Activated naive CD8-positive, alpha-beta T cell (primary cell): ENCODE data around the gene UGCG.

Source experiments
- H3K27ac Mint-ChIP-seq: one replicate; pipeline ENCODE4 v1.8.0; 2021; ENCODE audit warnings: mixed read lengths
- H3K27me3 Mint-ChIP-seq: one replicate; pipeline ENCODE4 v1.8.0; 2021; ENCODE audit warnings: mixed read lengths
- H3K36me3 Mint-ChIP-seq: one replicate; pipeline ENCODE4 v1.8.0; 2021; ENCODE audit warnings: mixed read lengths
- H3K4me1 Mint-ChIP-seq: one replicate; pipeline ENCODE4 v1.8.0; 2021; ENCODE audit warnings: low read depth, mixed read lengths
- H3K4me3 Mint-ChIP-seq: one replicate; pipeline ENCODE4 v1.8.0; 2021; ENCODE audit warnings: mild to moderate bottlenecking, mixed read lengths
- H3K9me3 Mint-ChIP-seq: one replicate; pipeline ENCODE4 v1.8.0; 2021; ENCODE audit warnings: low read depth, mixed read lengths

Gene UGCG

DNA sequence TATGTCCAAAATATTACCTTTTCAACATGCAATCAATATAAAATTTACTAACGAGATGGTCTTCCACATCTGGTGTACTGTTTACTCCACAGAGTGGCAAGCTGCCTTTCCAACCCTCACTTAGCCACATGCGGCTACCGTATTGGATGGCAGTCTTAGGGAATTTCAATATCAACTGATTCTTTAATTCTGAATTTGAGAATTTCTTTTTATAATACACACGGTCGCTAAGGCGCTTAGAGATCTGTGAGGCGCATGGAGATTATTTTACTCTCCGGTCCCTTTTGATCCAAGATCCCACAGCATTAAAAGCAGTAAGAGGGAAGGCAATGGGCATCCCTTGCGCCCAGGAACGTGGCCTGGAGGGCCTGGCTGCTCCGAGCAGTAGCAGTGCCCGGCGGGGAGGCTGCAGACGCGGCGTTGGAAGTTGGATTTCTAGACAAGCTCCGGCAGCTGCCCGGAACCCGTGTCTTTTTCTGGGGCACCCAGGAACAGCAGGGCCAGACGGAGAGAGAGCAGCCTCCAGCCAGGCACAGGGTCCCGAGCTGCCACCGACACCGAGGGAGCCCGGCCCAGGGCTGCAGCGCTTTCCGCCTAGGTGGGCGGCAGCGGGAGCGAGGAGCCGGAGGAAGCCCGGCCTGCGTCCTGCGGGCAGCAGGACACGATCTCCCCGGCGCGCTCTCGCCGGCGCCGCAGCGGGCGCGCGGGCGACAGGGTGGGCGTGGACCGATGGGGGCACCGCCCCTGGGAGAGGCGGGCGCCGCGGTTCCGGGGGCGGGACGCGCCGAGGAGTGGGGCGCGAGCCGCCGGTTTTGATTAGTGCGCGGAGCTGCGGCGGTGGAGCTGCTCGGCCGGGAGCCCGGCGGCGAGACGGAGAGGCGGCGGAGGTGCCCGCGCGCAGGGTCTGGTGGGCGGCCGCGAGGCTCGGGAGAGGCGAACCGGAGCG is at the start of gene UGCG:
TSS of gene UGCG (plus strand) at position 819 of the 946 bp plus-strand sequence. CDS start 402 bp downstream, outside the sequence.
- H3K27ac Mint-ChIP-seq, result peak within 1 kb of the TSS; percentile 95
- H3K9me3 Mint-ChIP-seq, result no peaks in the 10 kb centered on the region
- H3K27me3 Mint-ChIP-seq, result no peaks in the 10 kb centered on the region
- no peaks in the 10 kb centered on the region for H3K36me3 Mint-ChIP-seq
- H3K4me1 Mint-ChIP-seq, result peaks cover 25% of the 10 kb centered on the region
- H3K4me3 Mint-ChIP-seq, result peak within 1 kb of the TSS; percentile 95

DNA sequence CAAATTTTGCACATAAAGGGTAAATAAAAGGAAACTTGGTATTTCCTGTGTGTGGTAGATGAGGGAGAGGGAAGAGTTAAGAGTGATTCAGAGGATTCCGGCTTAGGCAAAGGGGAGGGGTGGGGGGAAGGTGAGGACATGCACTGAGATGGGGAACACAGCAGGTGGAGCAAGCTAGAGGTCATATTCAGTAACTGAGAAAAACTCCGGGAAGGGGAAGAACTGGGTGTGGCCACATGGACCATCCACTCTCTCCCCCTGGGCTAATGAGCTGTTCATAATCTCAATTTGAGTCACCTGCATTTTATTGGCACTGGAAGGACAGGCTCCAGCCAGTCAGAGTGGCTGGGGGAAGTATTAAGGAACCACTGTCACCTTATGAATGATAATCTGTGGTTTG is 45.1 kb upstream of the UGCG start:
- H3K27me3 Mint-ChIP-seq, result no peaks in the 10 kb centered on the region
- no peaks in the 10 kb centered on the region for H3K9me3 Mint-ChIP-seq
- no peak overlapping the region for H3K27ac Mint-ChIP-seq
- H3K36me3 Mint-ChIP-seq, result no peaks in the 10 kb centered on the region
- no peak overlapping the region for H3K4me3 Mint-ChIP-seq
- peaks cover 2% of the 10 kb centered on the region for H3K4me1 Mint-ChIP-seq

DNA sequence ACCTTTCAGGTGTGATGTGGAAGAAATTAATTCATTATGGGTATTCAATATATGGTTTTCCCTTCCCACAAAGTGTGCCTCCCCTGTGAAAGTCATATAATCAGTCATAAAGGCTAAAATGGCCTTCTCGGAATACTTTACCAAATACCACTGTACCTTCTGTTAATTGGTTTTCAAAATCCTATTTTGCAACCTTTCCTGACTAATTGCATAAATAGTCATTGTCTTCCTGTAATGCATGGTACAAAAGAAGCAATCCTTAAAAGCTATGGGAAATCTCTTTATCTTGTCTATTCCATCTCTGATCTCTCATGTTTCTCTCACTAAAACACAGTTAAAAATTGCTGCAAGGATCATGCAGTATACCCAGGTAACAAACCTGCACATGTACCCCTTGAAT is 44.3 kb upstream of the UGCG start:
- Mint-ChIP-seq H3K27me3 (no peaks in the 10 kb centered on the region), H3K9me3 (no peaks in the 10 kb centered on the region), H3K4me1 (peaks cover 2% of the 10 kb centered on the region), H3K27ac (no peak overlapping the region), H3K36me3 (no peaks in the 10 kb centered on the region), H3K4me3 (no peak overlapping the region)

DNA sequence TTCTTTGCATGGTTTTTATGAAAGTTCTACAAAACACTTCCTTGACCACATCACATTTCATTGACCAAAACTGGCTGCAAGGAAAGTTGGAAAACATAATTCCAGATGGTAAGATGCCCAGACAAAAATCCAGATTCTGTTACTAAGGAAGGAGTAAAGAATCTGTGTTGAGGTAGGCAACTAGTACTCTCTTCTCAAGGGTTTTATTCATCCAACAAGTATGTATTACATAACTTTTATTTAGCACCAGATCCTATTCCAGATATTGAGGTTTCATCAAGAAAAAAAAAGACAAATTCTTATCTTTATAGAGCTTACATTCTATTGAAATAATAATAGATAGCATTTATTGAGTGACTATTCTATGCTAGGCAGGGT is 43.2 kb upstream of the UGCG start:
- no peak overlapping the region for H3K4me3 Mint-ChIP-seq
- no peaks in the 10 kb centered on the region for H3K27me3 Mint-ChIP-seq
- no peaks in the 10 kb centered on the region for H3K9me3 Mint-ChIP-seq
- peaks cover 2% of the 10 kb centered on the region for H3K4me1 Mint-ChIP-seq
- H3K27ac Mint-ChIP-seq, result no peak overlapping the region
- H3K36me3 Mint-ChIP-seq, result no peaks in the 10 kb centered on the region

DNA sequence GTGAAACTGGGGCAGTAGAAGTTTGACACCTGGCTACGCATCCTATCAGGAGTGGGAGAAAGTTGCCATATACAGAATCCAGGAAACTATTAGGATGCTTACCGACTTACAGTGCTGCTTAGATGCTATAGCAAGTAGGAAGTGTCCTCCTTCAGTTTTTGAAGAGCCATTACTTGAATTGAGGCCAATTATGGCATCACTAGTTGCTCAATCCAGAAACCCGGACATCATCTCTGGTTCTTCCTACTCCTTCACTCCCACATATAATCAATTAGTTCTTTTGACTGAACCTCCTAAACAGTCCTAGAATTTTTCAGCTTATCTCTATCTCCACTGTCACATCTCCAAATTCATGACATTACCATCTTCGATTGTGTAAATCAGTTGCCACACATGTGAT is 41.8 kb upstream of the UGCG start:
- Mint-ChIP-seq H3K4me1 (peaks cover 2% of the 10 kb centered on the region), H3K4me3 (no peak overlapping the region), H3K27ac (no peak overlapping the region), H3K9me3 (no peaks in the 10 kb centered on the region), H3K27me3 (no peaks in the 10 kb centered on the region), H3K36me3 (no peaks in the 10 kb centered on the region)

DNA sequence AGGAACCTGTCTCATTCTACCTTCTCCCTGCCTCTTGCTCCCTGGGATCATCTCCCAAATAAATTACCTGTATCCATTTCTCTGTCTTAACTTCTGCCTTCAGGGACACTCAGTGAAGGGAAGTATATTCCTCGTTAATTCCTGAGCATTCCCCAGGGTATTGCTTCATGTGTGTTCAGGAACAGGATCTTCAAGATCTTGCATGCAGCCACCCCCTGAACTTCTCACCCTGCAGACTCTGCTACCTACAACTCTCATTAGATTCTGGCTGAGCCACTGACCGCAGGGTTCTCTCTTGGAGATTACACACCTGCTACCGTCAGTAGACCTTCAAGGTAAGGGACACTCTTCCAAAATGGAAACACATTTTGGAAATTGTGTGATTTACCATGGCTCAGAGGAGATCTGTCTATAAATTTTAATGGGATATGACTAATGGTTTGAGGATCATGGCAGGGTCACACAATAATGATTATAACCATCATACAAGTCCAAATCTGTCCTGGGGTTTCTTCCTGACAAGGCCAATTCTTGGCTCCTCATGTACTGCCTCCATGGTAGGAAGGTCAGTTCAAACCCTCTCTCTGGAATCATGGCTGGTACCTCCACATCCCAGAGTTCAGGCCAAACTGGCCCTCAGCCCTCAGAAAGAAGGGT is 38.9 kb upstream of the UGCG start:
- no peaks in the 10 kb centered on the region for H3K4me1 Mint-ChIP-seq
- peaks cover 2% of the 10 kb centered on the region for H3K9me3 Mint-ChIP-seq
- H3K27ac Mint-ChIP-seq, result no peak overlapping the region
- no peak overlapping the region for H3K4me3 Mint-ChIP-seq
- H3K27me3 Mint-ChIP-seq, result no peaks in the 10 kb centered on the region
- no peaks in the 10 kb centered on the region for H3K36me3 Mint-ChIP-seq

DNA sequence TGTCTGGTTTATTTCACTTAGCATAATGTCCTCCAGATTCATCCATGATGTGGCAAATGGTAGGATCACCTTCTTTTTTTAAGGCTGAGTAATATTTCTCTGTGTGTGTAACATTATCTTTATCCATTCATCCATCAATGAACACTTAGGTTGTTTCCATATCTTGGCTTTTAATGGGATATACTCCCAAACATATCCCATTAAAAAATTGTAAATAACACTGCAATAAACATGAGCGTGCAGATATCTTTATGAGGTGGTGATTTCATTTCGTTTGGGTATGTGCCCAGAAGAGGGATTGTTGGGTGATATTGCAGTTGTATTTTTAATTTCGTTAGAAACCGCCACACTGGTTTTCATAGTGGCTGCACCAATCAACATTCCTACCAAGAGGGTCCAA is 36.2 kb upstream of the UGCG start:
- peaks cover 12% of the 10 kb centered on the region for H3K9me3 Mint-ChIP-seq

DNA sequence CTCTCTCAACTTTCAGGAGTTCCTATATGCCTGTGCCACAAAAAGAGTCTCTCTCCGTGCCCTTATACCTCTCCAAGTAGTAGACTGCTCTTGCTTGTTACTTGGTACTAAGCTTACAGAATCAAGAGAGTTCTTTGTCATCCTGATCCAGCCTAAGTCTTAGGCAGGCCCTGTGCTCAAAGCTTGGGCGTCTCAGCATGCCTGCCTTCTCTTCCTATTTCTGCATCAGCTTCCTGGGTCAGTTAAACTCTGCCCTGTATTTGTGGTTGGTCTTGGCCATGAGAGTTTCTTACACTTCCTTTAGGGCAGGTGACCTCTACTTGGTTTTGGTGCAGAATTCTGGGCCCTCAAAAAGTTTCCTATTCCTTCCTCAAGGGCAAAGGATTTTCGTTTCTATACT is 33.0 kb upstream of the UGCG start:
- H3K27ac Mint-ChIP-seq, result no peak overlapping the region
- H3K4me3 Mint-ChIP-seq, result no peak overlapping the region
- peaks cover 3% of the 10 kb centered on the region for H3K36me3 Mint-ChIP-seq
- H3K27me3 Mint-ChIP-seq, result no peaks in the 10 kb centered on the region
- H3K9me3 Mint-ChIP-seq, result peaks cover 14% of the 10 kb centered on the region
- peaks cover 4% of the 10 kb centered on the region for H3K4me1 Mint-ChIP-seq

More for the DNA sequence above, 36.2 kb upstream of the UGCG start:
- H3K27ac Mint-ChIP-seq, result no peak overlapping the region
- H3K4me3 Mint-ChIP-seq, result no peak overlapping the region
- no peaks in the 10 kb centered on the region for H3K27me3 Mint-ChIP-seq
- no peaks in the 10 kb centered on the region for H3K4me1 Mint-ChIP-seq
- peaks cover 3% of the 10 kb centered on the region for H3K36me3 Mint-ChIP-seq

DNA sequence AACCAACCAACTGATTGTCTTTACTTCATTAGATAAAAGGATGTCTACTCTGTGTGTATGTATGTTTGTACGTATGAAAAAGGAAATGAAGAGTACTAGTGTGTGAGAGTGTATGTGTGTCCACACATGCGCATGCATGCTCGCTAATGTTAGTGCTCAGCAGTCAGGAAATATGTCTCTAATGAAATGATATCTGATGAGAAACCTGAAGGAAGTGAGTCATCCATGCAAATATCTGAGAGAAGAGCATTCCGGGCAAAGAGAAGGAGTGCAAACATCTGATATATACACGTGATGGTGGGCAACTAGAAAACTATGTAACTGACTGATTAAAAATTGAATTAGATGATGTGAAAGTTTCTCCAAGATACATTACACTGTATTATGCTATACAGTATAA is 29.6 kb upstream of the UGCG start:
- Mint-ChIP-seq H3K9me3 (peaks cover 14% of the 10 kb centered on the region), H3K27me3 (no peaks in the 10 kb centered on the region), H3K36me3 (peaks cover 3% of the 10 kb centered on the region), H3K4me3 (no peak overlapping the region), H3K27ac (no peak overlapping the region), H3K4me1 (peaks cover 12% of the 10 kb centered on the region)

DNA sequence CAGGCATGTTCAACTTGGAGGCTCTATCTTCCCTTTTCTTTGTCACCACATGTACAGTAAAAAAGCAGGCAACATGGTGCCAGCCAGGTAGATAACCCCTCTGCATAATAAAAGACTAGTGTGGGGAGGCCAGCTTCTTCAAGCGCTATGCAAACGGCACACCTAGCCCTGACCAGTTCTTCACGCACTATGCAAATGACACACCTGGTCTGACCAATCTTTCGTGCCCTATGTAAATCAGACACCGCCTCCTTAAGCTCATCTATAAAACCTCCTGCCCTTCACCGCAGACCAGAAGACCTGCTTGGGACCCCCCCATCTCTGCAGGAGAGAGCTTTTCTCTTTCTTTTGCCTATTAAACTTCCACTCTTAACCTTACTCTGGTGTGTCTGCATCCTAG is 28.1 kb upstream of the UGCG start:
- Mint-ChIP-seq H3K27me3 (no peaks in the 10 kb centered on the region), H3K4me1 (peaks cover 12% of the 10 kb centered on the region), H3K36me3 (peaks cover 3% of the 10 kb centered on the region), H3K27ac (no peak overlapping the region), H3K9me3 (peaks cover 4% of the 10 kb centered on the region), H3K4me3 (no peak overlapping the region)

DNA sequence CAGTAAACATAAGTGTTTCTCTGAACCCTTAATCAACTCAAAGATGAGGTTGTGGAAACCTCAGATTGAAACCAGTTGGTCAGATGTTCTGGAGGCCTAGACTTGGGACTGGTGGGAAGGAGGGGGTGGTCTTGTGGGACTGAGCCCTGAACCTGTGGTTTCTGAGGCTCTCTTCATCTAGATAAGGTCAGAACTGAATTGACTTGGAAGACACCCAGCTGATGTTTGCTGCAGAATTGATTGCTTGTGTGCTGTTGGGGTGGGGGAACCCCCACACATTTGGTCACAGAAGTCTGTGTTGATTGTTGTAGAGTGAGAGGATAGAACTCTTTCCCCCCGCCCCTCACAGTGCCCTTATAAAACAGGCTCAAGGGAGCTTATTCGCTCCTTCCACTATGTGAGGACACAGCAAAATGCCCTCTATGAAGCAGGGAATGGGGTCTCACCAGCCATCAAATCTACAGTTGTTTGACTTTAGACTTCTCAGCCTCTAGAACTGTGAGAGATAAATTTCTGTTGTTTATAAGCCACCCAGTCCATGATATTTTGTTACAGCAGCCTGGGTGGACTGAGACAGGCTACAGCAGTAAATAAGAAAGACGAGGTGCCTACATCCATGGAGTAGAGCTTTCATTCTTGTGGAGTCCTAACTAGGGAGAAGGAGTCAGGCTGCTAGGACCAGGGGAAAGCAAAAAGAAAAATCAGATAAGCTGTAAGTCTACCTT is 25.7 kb upstream of the UGCG start:
- Mint-ChIP-seq H3K36me3 (peaks cover 4% of the 10 kb centered on the region), H3K4me3 (no peak overlapping the region), H3K9me3 (peaks cover 6% of the 10 kb centered on the region), H3K4me1 (peaks cover 12% of the 10 kb centered on the region), H3K27ac (no peak overlapping the region), H3K27me3 (peaks cover 3% of the 10 kb centered on the region)

DNA sequence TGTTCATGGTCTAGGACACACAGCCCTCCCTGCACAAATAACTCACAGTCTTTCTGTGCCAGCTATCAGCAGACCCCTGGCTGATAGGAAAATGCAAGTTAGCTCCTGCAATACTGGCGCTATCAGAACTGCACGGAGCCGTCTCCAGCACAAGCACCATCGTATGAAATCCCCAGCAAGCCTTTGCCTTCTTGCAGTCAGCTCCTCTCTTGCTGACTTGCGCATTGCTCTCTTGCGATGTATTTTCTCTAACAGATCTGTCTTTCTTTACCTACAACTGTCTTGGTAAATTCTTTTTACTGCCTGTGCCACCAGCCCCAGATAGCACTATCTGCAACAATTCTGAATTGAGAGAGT is 25.1 kb upstream of the UGCG start:
- Mint-ChIP-seq H3K27ac (no peak overlapping the region), H3K4me3 (no peak overlapping the region), H3K27me3 (peaks cover 3% of the 10 kb centered on the region), H3K4me1 (peaks cover 12% of the 10 kb centered on the region), H3K9me3 (peaks cover 6% of the 10 kb centered on the region), H3K36me3 (peaks cover 4% of the 10 kb centered on the region)

DNA sequence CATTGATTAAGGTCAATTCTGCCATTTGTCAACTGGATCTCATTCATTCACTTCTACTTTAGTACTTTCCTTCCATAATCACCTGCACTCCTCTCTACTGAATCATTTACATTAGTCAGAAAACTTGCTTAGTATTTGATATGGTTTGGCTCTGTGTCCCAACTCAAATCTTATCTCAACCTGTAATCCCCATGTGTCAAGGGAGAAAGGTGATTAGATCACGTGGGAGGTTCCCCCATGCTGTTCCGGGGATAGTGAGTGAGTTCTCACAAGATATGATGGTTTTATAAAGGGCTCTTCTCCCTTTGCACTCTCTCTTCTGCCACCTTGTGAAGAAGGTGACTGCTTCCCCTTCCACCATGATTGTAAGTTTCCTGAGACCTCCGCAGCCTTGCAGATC is 23.7 kb upstream of the UGCG start:
- Mint-ChIP-seq H3K4me3 (no peak overlapping the region), H3K36me3 (peaks cover 4% of the 10 kb centered on the region), H3K4me1 (peaks cover 8% of the 10 kb centered on the region), H3K27me3 (peaks cover 3% of the 10 kb centered on the region), H3K27ac (no peak overlapping the region), H3K9me3 (peaks cover 3% of the 10 kb centered on the region)

DNA sequence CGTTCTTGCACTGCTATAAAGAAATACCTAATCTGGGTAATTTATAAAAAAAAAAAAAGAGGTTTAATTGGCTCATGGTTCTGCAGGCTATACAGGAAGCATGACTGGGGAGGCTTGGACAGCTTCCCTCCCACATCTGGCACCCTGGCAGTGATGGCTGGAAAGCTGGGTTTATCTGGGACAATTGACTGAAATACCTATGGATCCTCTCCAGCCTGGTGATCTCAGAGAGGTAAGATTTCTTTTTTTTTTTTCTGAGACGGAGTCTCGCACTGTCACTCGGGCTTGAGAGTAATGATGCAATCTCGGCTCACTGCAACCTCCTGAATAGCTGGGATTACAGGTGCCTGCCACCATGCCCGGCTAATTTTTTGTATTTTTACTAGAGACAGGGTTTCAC is 22.7 kb upstream of the UGCG start:
- H3K9me3 Mint-ChIP-seq, result peaks cover 3% of the 10 kb centered on the region
- no peak overlapping the region for H3K27ac Mint-ChIP-seq
- no peak overlapping the region for H3K4me3 Mint-ChIP-seq
- peaks cover 3% of the 10 kb centered on the region for H3K27me3 Mint-ChIP-seq
- H3K4me1 Mint-ChIP-seq, result peaks cover 8% of the 10 kb centered on the region
- peaks cover 4% of the 10 kb centered on the region for H3K36me3 Mint-ChIP-seq

DNA sequence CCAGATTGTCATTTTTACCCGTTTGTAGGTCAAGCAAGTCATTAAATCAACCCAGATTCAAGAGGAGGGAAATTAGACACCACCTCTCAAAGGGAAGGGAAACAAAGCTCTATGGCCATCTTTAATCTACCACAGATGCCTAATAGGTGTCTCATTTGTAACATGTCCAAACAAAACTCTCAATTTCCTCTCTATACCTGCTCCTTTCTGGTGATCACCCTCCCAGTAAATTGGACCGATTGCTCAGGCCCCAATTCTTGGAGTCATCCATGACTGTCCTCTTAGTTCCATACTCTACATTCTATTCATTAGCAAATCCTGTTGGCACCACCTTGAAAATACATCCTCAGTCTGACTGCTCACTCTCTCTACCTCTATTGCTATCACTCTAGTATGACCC is 22.1 kb upstream of the UGCG start:
- peaks cover 3% of the 10 kb centered on the region for H3K27me3 Mint-ChIP-seq
- H3K27ac Mint-ChIP-seq, result no peak overlapping the region
- peaks cover 8% of the 10 kb centered on the region for H3K4me1 Mint-ChIP-seq
- H3K9me3 Mint-ChIP-seq, result peaks cover 3% of the 10 kb centered on the region
- no peak overlapping the region for H3K4me3 Mint-ChIP-seq
- H3K36me3 Mint-ChIP-seq, result peaks cover 4% of the 10 kb centered on the region
